IPS DF 6.9 (cell line): Measurements from ENCODE around the gene DYNC1I1.

ENCODE experiments used
- DNase-seq: peaks from one replicate; pipeline ENCODE4 v3.0.0-alpha.2; 2013; ENCODE audit warnings: low read depth, low spot score
- H3K27ac ChIP-seq: one replicate; pipeline ENCODE4 v1.5.1; 2013; ENCODE audit warnings: low read length, control low read depth
- H3K27me3 ChIP-seq: 2 replicates; pipeline ENCODE4 v1.6.1; 2013; ENCODE audit warnings: mild to moderate bottlenecking, low read length; ENCODE audit not compliant: control insufficient read depth, insufficient read depth
- H3K36me3 ChIP-seq: 2 replicates; pipeline ENCODE4 v1.6.1; 2013; ENCODE audit warnings: low read length; ENCODE audit not compliant: control insufficient read depth, insufficient read depth
- H3K4me1 ChIP-seq: 2 replicates; pipeline ENCODE4 v1.6.1; 2013; ENCODE audit warnings: low read length; ENCODE audit not compliant: control insufficient read depth, insufficient read depth
- H3K4me3 ChIP-seq: 2 replicates; pipeline ENCODE4 v1.5.1; 2013; ENCODE audit warnings: mild to moderate bottlenecking, low read length
- H3K9me3 ChIP-seq: 2 replicates; pipeline ENCODE4 v1.6.1; 2013; ENCODE audit warnings: low read length, inconsistent platforms; ENCODE audit not compliant: control insufficient read depth, insufficient read depth
- WGBS: extraction: QIAGEN DNeasy Blood & Tissue Kit; methylation state at CpG from one replicate; pipeline ENCODE4 v1.1.7; 2013; ENCODE audit warnings: mixed read lengths, missing lambda C conversion rate; ENCODE audit not compliant: insufficient read length, insufficient coverage; 5-methylcytosine and 5-hydroxymethylcytosine counted together

Gene DYNC1I1

DNA sequence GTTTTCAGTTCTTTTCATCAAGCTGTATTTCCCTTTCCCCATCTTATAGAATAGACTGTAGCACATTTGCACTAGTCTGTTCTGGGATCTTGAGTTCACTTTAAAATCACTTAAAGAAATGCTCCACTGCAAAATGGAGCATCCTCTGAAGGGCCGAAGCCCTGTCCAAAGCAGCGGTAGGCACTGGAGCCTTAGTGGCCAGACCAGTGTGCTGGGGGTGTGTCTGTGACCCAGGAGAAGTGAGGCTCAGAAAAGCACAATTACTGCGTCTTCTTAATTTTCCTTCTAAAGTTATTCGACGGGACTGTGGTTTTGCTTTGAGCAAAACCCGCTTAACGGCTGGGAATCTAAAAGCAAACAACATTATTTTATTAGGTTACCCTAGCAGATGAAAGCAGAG is 343.8 kb downstream of the DYNC1I1 start:
- Histone ChIP-seq H3K27me3 (no peaks in the 10 kb centered on the region), H3K4me3 (no peak overlapping the region), H3K27ac (no peak overlapping the region), H3K36me3 (no peaks in the 10 kb centered on the region), H3K4me1 (no peaks in the 10 kb centered on the region), H3K9me3 (no peaks in the 10 kb centered on the region)
- no CpG with 5 or more reads among the region's 7 CpGs for WGBS
- DNase-seq: no peak

DNA sequence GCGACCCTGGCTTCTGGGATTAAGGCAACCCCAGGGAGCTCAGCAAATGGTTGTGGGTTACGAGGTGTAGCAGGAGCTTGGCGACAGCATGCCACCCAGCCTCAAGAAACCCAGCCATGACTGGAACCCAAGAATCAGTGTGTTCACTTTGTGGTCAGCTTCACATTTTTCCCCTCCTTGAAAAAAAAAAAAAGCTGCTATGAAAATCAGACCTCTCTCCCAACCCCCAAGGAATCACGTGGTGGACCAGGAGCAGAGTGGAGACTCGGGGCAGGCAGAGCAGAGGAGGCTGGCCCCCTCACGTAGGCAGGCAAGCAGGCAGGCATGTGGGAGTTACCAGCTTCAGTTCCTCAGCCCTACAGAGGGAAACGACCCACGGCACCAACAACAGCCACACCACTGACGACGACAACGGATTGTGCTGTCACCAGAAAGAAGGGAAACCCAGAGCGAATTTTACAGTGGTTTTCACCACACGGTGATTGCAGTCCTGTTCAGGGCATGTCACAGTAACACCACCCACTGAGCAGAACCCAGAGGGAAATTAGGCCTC is 346.2 kb downstream of the DYNC1I1 start:
- whole genome bisulfite sequencing: no CpG with 5 or more reads among the region's 13 CpGs
- H3K4me3 ChIP-seq: no peak overlapping the region
- H3K4me1 ChIP-seq: no peaks in the 10 kb centered on the region; the same call in 1 of the 2 replicates
- H3K9me3 ChIP-seq: no peaks in the 10 kb centered on the region
- H3K36me3 ChIP-seq: no peaks in the 10 kb centered on the region
- no peak overlapping the region for H3K27ac ChIP-seq
- DNase-seq: no peak
- H3K27me3 ChIP-seq: no peaks in the 10 kb centered on the region

DNA sequence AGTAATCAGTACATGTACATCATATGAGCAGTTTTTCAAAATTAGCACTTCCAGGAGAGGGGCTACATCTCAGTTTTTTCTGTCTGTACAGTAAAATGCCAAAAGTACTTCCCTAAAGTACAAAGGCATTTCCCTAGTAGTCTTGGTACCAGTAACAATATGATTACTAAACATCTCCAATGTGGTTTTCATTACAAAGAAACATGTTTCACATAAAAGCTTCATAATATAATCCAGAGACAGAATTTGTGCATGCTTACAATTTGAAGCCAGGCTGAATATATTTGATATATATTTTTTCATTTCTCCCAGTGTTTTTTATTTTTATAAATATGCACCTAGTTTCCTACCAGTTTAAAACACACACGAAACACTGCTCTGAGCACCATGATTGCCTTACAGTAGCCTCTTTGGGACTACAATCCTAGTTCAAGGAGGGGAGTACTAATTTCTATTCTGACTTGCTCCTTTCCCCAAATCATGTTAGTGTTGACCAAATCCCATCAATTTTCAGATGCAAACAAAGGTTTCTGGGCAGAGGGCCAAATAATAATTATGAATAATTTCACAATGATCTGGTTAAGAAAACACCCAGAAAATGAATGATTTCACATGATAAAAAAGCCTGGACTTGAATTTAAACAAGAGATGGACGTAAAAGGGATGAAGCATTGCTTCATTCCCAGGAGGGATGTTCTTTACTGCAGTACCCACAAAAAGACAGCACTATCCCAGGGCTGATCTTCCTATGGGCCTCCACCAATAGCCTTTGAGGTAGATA is 348.3 kb downstream of the DYNC1I1 start:
- no peak overlapping the region for H3K27ac ChIP-seq
- H3K4me3 ChIP-seq: no peak overlapping the region
- WGBS: no CpG with 5 or more reads among the region's 2 CpGs
- DNase-seq: no peak
- H3K36me3 ChIP-seq: no peaks in the 10 kb centered on the region
- H3K4me1 ChIP-seq: no peaks in the 10 kb centered on the region; the same call in 1 of the 2 replicates
- H3K27me3 ChIP-seq: no peaks in the 10 kb centered on the region
- H3K9me3 ChIP-seq: no peaks in the 10 kb centered on the region

DNA sequence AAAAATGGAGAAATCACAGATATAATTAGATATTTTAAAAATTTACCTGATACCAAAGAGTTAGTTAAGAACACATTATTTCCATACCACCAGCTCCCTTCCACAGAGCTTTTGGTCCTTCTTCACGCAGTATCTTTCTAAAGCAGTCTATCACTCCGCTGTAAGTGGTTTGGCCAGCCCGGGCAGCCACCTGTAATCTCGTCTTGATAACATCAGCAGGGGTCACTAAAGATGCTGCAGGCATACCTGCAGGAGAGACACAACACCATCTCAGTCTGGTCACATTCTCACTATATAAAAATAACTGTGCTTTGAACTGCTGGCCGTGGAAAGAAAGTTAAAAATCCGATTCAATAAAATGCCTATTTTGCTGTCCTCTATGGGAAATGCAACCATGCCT is 349.4 kb downstream of the DYNC1I1 start:
- H3K4me3 ChIP-seq: no peak overlapping the region
- DNase-seq: no peak
- no peak overlapping the region for H3K27ac ChIP-seq
- WGBS: no CpG with 5 or more reads among the region's 6 CpGs
- no peaks in the 10 kb centered on the region for H3K36me3 ChIP-seq
- H3K9me3 ChIP-seq: no peaks in the 10 kb centered on the region
- no peaks in the 10 kb centered on the region for H3K27me3 ChIP-seq
- no peaks in the 10 kb centered on the region; the same call in 1 of the 2 replicates for H3K4me1 ChIP-seq

DNA sequence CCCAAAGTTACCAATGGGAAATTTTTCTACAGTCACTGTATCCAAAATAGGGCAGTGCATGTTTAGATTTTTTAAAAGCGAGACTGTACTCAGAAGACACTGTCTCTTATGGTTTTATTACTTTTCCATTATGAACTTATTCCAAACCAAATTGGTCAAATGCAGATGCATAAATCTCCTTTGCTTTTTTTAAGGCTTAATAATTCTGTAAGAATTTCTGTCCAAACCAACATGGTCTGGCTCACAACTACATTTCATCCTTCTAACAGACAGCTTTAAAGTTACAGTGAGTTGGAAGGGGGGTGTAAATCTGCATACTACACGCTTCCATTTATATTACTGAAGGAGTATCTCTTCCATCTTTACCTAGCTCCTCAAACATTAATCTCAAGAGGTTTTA is 350.4 kb downstream of the DYNC1I1 start:
- Histone ChIP-seq H3K27me3 (no peaks in the 10 kb centered on the region), H3K4me1 (no peaks in the 10 kb centered on the region; the same call in none of the 2 replicates), H3K27ac (no peak overlapping the region), H3K4me3 (no peak overlapping the region), H3K9me3 (no peaks in the 10 kb centered on the region), H3K36me3 (no peaks in the 10 kb centered on the region)
- no CpG with 5 or more reads among the region's 2 CpGs for WGBS
- no peak for DNase-seq

DNA sequence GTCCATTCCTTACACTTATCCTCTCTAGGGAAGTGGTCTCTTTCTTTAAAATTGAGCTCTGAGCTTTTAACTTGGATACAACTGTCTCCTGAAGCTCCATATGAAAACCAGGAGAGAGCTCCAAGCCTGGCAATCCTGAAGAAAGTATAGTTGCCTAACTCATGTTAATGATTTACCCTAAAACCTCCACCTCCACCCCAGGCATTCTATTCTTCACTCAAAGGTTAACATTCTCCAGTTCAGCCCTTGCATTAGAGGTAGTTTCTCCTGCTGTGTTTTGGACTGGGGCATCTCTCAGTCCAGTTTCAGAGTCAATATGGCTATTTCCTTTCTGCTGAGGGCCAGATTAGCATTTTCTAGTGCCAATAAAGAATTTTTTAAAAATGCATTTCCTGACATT is 354.0 kb downstream of the DYNC1I1 start:
- Histone ChIP-seq H3K4me3 (no peak overlapping the region), H3K4me1 (peaks cover 1% of the 10 kb centered on the region), H3K9me3 (no peaks in the 10 kb centered on the region), H3K36me3 (no peaks in the 10 kb centered on the region), H3K27me3 (no peaks in the 10 kb centered on the region), H3K27ac (no peak overlapping the region)
- DNase-seq: no peak

DNA sequence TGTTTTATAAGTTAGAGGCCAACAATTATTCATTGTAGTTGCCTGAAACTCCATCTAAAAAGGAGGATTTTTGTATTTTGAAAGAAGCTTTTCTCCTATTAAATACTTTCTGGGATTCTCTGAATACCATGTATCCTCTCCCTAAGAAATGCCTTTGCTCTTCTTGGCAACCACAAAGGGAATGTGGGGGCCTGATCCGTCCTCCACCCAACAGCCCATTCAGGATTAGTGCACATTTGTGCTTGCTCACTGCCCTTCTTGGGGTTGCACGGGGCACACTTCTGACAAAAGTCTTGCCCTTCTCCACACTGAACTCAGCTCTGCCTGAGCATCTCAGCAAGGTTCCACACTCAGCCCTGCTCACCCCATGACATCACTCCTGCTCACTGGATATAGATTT is 355.4 kb downstream of the DYNC1I1 start:
- Histone ChIP-seq H3K36me3 (no peaks in the 10 kb centered on the region; the same call in 1 of the 2 replicates), H3K27me3 (no peaks in the 10 kb centered on the region), H3K4me3 (no peak overlapping the region), H3K27ac (no peak overlapping the region), H3K4me1 (peaks cover 1% of the 10 kb centered on the region; the same call in 1 of the 2 replicates), H3K9me3 (no peaks in the 10 kb centered on the region)
- DNase-seq: no peak
- no CpG with 5 or more reads among the region's 2 CpGs for WGBS

DNA sequence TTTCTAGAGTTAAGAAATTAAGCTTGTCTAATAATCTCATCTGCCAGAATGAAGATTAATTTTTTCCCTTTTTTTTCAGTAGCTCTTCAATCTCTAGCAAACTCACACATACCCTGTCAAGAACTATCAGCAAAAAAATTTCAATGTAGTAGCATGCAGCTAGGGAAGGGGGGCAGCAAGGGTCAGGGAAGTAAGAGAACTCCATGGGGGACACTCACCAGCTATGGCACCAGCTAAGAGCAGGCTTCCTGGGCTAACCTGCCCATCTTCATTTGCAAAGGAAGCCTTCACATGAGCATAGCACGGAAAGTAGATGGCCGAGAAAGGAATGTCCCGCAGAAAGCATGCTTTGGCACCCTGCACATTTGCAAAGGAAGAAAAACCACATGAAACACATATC is 359.2 kb downstream of the DYNC1I1 start:
- Histone ChIP-seq H3K4me1 (peaks cover 1% of the 10 kb centered on the region; the same call in 1 of the 2 replicates), H3K4me3 (no peak overlapping the region), H3K27ac (no peak overlapping the region), H3K36me3 (no peaks in the 10 kb centered on the region; the same call in 1 of the 2 replicates), H3K9me3 (no peaks in the 10 kb centered on the region), H3K27me3 (no peaks in the 10 kb centered on the region)
- DNase-seq: no peak
- WGBS: no CpG with 5 or more reads among the region's 3 CpGs

DNA sequence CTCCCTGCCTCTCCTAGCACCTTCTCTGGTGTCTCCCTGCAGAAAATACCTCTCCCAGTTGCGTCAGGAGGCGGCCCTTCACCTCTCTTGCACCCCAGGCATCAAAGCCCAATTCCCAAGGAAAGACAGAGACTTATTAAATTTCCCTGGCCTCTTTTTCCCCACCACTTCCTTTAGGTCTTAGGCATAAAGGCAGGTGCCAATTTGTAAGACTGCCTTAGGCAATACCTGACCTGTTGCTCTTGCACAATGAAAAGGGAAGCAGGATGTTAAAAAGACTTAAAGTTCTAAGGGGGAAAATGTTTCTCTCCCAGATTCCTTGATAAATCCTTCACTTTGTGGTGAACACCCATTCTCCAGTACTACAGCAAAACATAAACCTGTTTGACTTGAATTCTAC is 362.9 kb downstream of the DYNC1I1 start:
- WGBS: no CpG with 5 or more reads among the region's 2 CpGs
- no peak overlapping the region for H3K27ac ChIP-seq

DNA sequence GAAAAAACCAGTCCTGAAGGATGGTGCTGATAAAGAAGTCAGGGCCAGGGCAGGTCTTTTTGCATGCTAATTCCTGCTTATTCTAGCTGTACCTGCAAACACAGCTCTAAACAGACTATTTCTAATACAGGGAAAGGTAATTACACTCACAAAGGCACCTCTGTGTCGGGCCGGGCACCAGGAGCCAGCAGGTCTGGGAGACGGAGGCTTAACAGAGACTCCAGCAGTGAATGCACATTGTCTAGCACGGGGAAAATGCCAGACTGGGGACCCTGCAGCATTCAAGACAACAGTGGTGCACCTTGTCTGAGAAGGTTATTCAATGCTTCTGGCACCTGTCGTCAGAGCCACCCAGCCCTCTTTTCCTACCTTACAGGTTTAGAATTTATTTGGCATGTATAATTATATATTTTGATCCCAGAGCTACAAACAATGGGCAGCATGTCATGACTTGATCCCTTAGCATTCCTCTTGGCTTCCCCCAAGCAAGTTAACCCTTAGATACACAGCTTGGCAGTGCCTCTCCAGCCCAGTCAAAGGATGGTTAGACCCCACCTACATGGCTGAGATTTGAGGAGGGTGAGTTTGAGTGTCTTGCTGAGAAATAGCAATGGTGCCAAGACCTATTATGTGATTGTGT is 364.4 kb downstream of the DYNC1I1 start:
- Histone ChIP-seq H3K4me3 (no peak overlapping the region), H3K36me3 (no peaks in the 10 kb centered on the region; the same call in 1 of the 2 replicates), H3K4me1 (no peaks in the 10 kb centered on the region), H3K27ac (no peak overlapping the region), H3K9me3 (no peaks in the 10 kb centered on the region), H3K27me3 (peaks cover 6% of the 10 kb centered on the region; the same call in 1 of the 2 replicates)
- no peak for DNase-seq
- no CpG with 5 or more reads among the region's 5 CpGs for WGBS

More for the DNA sequence above, 362.9 kb downstream of the DYNC1I1 start:
- H3K27me3 ChIP-seq: no peaks in the 10 kb centered on the region
- H3K4me3 ChIP-seq: no peak overlapping the region
- H3K9me3 ChIP-seq: no peaks in the 10 kb centered on the region
- DNase-seq: no peak
- H3K4me1 ChIP-seq: no peaks in the 10 kb centered on the region
- no peaks in the 10 kb centered on the region; the same call in 1 of the 2 replicates for H3K36me3 ChIP-seq
